H1 (cell line): ENCODE data around the gene CCL25. TPM values are rescaled to one million over a fixed set of nuclear protein-coding genes. Genes with fewer than 3 reads are reported as not detected.

ENCODE experiments used
- ASH2L ChIP-seq: fragments of 200-600, 300-600 bp; sonication (generic); IDR thresholded peaks from one replicate; pipeline ENCODE4 v1.7.1; 2017; ENCODE audit warnings: low read length
- BRCA1 ChIP-seq: IDR thresholded peaks from 2 replicates; pipeline ENCODE4 v1.6.1; 2012; ENCODE audit warnings: low read depth, low read length, improper control_type of control experiment
- CHD2 ChIP-seq: IDR thresholded peaks from 2 replicates; pipeline ENCODE4 v1.6.1; 2012; ENCODE audit warnings: low read length, improper control_type of control experiment
- CHD7 ChIP-seq: fragments of 300-600 bp; sonication (generic); IDR thresholded peaks from 2 replicates; pipeline ENCODE4 v1.7.1; 2012; ENCODE audit warnings: low read length, moderate library complexity, mild to moderate bottlenecking, inconsistent platforms; ENCODE audit not compliant: insufficient replicate concordance
- JUN ChIP-seq: IDR thresholded peaks from 2 replicates; pipeline ENCODE4 v1.6.1; 2011; ENCODE audit warnings: low read depth, mild to moderate bottlenecking, improper control_type of control experiment, low read length
- SIRT6 ChIP-seq: IDR thresholded peaks from one replicate; pipeline ENCODE4 v1.7.1; 2012; ENCODE audit warnings: low read length, inconsistent platforms
- polyA plus RNA-seq, 7 experiments: library from polyadenylated mRNA; depleted of rRNA in 3 of 7; stranded (reverse) in 5 of 7; unstranded in 2 of 7; fragments of >200 nt in 5 of 7; fragments of 200-250 nt in 2 of 7; gene quantifications; 1 replicate in 5 of 7; 2 replicates in 1 of 7; 4 replicates in 1 of 7; pipeline versions ENCODE4 v1.2.1 to v1.2.3, GENCODE V29; 2011 to 2013; ENCODE audit warnings: missing spikeins in 2 of 7, mixed read lengths in 2 of 7
- total RNA-seq: library from RNA; stranded (reverse); fragmentation: NEBNext Ultra II Directional; extraction: Animal tissue kit (Norgen Biotek cat#: 25700); gene quantifications from 2 replicates; pipeline ENCODE4 v1.2.1, GENCODE V29; 2021

Gene CCL25
- total and polyA plus RNA-seq, 2 of the 8 experiments (the other 6 are each of a cell fraction or from before 2014, with no cell fraction given), result 0.59 TPM; not detected in 1

DNA sequence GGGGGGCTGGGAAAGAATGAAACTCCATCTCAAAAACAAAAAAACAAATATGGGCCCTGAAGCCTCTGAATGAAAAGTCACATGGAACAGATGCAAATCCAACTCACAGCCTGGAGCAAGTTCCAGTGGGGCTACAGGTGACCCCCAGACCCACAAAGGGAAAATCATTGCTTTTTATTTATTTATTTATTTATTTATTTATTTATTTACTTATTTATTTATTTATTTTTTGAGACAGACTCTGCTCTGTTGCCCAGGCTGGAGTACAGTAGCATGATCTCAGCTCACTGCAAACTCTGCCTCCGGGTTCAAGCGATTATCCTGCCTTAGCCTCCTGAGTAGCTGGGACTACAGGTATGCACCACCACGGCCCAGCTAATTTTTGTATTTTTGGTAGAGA lies 13.3 kb upstream of the CCL25 start (continued):
- no peak for TF ChIP-seq ASH2L
- TF ChIP-seq JUN, result no peak
- no peak for TF ChIP-seq CHD2
- no peak for TF ChIP-seq BRCA1
- TF ChIP-seq SIRT6, result no peak
- TF ChIP-seq CHD7, result no peak
- TF ChIP-seq, all 59 proteins: peak for 0
